Measurements from ENCODE around the gene ATG10. TPM values are rescaled to one million over a fixed set of nuclear protein-coding genes. Genes with fewer than 3 reads are reported as not detected.
A peak's percentile ranks its signal among the peaks of the same experiment; 100 is the strongest.
"Not testable (repeated sequence)": the region's sequence is repeated elsewhere in the genome, so short reads cannot be mapped to it uniquely, and the experiment has no call there.

Gene ATG10
- total RNA-seq, 1 donor from 2014 or later, result 6.0 TPM

DNA sequence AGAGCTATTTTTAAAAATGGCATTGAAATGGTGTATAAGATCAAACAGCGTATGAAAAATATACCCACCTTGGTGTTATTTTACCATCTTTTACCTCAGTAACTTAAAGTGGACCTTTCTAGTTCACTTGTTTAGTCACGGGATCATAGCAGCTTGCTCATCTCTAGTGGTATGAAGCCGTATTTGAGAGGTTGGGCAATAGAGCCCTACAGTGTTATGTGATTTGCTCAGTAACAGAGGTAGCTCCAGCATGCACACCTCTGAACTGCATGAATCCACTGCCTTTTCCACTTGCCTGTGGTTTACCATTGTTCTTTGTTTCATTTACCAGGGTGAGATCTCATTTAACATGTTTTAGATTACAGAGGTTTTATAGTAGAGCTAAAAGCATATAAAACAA lies 134.4 kb downstream of the ATG10 start:
- intact Hi-C loops (cut with micrococcal nuclease), result no loop called here
- H3K27ac ChIP-seq (replicated peaks), result peak overlapping the region; percentile 3

DNA sequence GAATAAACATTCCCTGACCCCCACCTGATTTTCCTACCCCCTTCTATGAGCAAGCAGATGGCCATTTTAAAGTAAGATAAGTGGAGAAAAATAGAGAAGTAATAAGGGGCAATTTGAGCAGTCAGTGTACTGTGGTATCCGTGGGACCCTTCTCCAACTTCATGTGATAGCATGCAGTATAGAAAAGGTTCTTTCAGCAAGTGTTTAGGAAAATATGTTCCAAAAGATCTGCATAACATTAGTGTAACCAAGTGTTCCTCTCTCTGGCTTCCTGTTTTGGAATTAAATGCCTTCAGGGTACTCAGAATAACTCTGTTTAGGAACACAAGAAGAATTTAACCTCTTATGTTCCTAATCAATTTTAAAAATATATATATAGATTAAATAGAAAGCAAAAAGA lies 134.9 kb downstream of the ATG10 start:
- intact Hi-C loops (cut with micrococcal nuclease), result no loop called here
- H3K27ac ChIP-seq (replicated peaks), result peak overlapping the region; percentile 3

More for the DNA sequence above, 134.4 kb downstream of the ATG10 start:
- Histone ChIP-seq H3K4me1 (peaks cover 25% of the 10 kb centered on the region), H3K27me3 (ENCODE audit: low read depth) (no peaks in the 10 kb centered on the region), H3K4me3 (no peak overlapping the region), H3K9me3 (replicated peaks) (no peaks in the 10 kb centered on the region), H3K36me3 (no peaks in the 10 kb centered on the region)
- TF ChIP-seq, protein P1, sequence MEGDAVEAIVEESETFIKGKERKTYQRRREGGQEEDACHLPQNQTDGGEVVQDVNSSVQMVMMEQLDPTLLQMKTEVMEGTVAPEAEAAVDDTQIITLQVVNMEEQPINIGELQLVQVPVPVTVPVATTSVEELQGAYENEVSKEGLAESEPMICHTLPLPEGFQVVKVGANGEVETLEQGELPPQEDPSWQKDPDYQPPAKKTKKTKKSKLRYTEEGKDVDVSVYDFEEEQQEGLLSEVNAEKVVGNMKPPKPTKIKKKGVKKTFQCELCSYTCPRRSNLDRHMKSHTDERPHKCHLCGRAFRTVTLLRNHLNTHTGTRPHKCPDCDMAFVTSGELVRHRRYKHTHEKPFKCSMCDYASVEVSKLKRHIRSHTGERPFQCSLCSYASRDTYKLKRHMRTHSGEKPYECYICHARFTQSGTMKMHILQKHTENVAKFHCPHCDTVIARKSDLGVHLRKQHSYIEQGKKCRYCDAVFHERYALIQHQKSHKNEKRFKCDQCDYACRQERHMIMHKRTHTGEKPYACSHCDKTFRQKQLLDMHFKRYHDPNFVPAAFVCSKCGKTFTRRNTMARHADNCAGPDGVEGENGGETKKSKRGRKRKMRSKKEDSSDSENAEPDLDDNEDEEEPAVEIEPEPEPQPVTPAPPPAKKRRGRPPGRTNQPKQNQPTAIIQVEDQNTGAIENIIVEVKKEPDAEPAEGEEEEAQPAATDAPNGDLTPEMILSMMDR (IDR thresholded peaks at IDR 0.05; ENCODE audit: borderline replicate concordance), result no peak
- DNase-seq, result no peak

DNA sequence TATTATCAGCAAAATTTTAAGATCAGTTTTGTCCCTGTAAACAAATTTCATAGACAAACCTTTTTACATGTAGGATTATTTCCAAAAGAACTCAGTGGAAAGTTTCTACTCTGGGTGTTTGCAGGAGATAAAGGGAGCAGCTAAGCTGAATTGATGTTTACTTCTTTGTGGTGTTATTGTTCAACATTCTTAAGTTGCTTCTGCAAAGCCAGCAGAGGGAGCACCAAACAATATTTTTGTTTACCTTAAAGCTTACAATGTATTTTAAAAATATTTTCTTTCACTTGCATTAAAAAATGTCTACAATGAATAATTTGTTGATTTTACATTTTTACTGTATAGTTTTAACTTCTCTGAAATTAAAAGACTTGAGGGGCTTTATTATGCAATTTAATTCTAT lies 135.4 kb downstream of the ATG10 start:
- TF ChIP-seq, protein P1 (IDR thresholded peaks at IDR 0.05; ENCODE audit: borderline replicate concordance), result peak; percentile 58
- H3K4me3 ChIP-seq, result no peak overlapping the region
- no peaks in the 10 kb centered on the region for H3K36me3 ChIP-seq
- no peaks in the 10 kb centered on the region for H3K9me3 ChIP-seq (replicated peaks)
- H3K4me1 ChIP-seq, result peaks cover 20% of the 10 kb centered on the region
- H3K27me3 ChIP-seq (ENCODE audit: low read depth), result no peaks in the 10 kb centered on the region
- intact Hi-C loops (cut with micrococcal nuclease), result no loop called here
- H3K27ac ChIP-seq (replicated peaks), result peak overlapping the region; percentile 3
- DNase-seq, result no peak

More for the DNA sequence above, 134.9 kb downstream of the ATG10 start:
- TF ChIP-seq, protein P1 (IDR thresholded peaks at IDR 0.05; ENCODE audit: borderline replicate concordance), result no peak
- DNase-seq, result no peak
- H3K9me3 ChIP-seq (replicated peaks), result no peaks in the 10 kb centered on the region
- H3K27me3 ChIP-seq (ENCODE audit: low read depth), result no peaks in the 10 kb centered on the region
- H3K36me3 ChIP-seq, result no peaks in the 10 kb centered on the region
- no peak overlapping the region for H3K4me3 ChIP-seq
- peaks cover 20% of the 10 kb centered on the region for H3K4me1 ChIP-seq

DNA sequence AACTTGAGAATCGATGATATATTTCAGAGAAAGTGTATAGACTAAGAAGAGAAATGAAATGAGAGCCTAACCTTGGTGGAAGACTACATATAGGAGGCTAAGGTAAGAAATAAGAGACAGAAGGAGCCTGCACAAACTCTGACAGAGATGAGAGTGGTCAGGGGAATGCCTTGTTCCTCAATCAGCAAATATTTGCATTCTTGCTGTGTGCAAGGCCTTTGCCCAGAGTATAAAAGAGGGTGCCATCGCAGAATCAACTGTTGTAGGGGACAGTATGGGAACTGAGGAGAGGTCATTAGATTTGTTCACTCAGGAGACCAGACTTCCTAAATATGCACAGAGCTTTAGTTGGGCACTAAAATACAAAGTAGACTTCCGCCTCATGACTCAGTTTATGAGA lies 137.2 kb downstream of the ATG10 start:
- Histone ChIP-seq H3K4me1 (peaks cover 20% of the 10 kb centered on the region), H3K4me3 (no peak overlapping the region), H3K27me3 (ENCODE audit: low read depth) (no peaks in the 10 kb centered on the region), H3K27ac (replicated peaks) (no peak overlapping the region), H3K9me3 (replicated peaks) (no peaks in the 10 kb centered on the region), H3K36me3 (no peaks in the 10 kb centered on the region)
- DNase-seq, result no peak
- TF ChIP-seq, protein P1 (IDR thresholded peaks at IDR 0.05; ENCODE audit: borderline replicate concordance), result no peak
- intact Hi-C loops (cut with micrococcal nuclease), result no loop called here

DNA sequence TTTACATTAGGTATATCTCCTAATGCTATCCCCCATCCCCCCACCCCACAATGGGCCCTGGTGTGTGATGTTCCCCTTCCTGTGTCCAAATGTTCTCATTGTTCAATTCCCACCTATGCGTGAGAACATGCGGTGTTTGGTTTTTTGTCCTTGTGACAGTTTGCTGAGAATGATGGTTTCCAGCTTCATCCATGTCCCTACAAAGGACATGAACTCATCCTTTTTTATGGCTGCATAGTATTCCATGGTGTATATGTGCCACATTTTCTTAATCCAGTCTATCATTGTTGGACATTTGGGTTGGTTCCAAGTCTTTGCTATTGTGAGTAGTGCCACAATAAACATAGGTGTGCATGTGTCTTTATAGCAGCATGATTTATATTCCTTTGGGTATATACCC lies 138.1 kb downstream of the ATG10 start:
- peaks cover 20% of the 10 kb centered on the region for H3K4me1 ChIP-seq
- H3K36me3 ChIP-seq; DNase-seq; H3K4me3 ChIP-seq; H3K9me3 ChIP-seq (replicated peaks); H3K27me3 ChIP-seq (ENCODE audit: low read depth); H3K27ac ChIP-seq (replicated peaks); intact Hi-C loops (cut with micrococcal nuclease): not testable (repeated sequence)

DNA sequence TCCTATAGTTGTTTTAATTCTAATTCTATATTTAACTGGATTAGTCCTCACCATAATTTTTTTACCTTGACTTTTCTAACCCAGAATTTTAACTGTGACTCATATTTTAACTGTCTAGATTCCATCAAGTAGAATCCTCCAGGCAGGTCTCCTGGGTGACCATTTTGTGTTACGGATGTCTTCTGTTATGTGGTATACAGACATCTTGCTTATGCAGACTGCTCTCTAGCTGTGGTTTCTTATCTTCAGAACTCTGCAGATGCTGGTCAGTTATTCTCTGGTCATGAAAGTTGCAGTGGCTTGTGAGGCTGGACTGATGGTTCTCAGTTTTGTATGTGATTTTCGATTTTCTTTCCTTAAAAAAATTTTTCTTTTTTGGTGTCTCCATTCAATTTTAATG lies 139.4 kb downstream of the ATG10 start:
- DNase-seq, result no peak

More for the DNA sequence above, 139.4 kb downstream of the ATG10 start:
- intact Hi-C loops (cut with micrococcal nuclease), result no loop called here
- Histone ChIP-seq H3K4me3 (no peak overlapping the region), H3K9me3 (replicated peaks) (no peaks in the 10 kb centered on the region), H3K4me1 (peaks cover 19% of the 10 kb centered on the region), H3K36me3 (no peaks in the 10 kb centered on the region), H3K27ac (replicated peaks) (no peak overlapping the region), H3K27me3 (ENCODE audit: low read depth) (no peaks in the 10 kb centered on the region)
- TF ChIP-seq, protein P1 (IDR thresholded peaks at IDR 0.05; ENCODE audit: borderline replicate concordance), result no peak

All from left ventricle myocardium inferior (tissue), 1 donor.